Panc1 (cell line): ENCODE measurements around the gene NR1I3. TPM values are rescaled to one million over a fixed set of nuclear protein-coding genes. Genes with fewer than 3 reads are reported as not detected.

Source experiments
- ATAC-seq: fragments of 200-7000 bp; cut with Tn5 transposase; 2 replicates; pipeline ENCODE4 v1.9.1; 2020; ENCODE audit warnings: mild to moderate bottlenecking, moderate library complexity
- BruUV-seq: library from RNA; stranded (reverse); fragments of 400-500 nt; replicated peaks from 2 replicates; lab custom pipeline; 2021; lab: Mats Ljungman, UMichigan
- CTCF ChIA-PET: fragments of 300-600 bp; sonication (Branson Sonifier 250); formaldehyde crosslinking; loops from one replicate; lab custom pipeline; 2022; ENCODE audit warnings: antibody characterized with exemption; lab: Charles Lee
- POLR2A ChIA-PET: fragments of 300-600 bp; sonication (Branson Sonifier 250); formaldehyde crosslinking; loops from one replicate; lab custom pipeline; 2022; ENCODE audit warnings: antibody characterized with exemption; lab: Charles Lee
- DNase-seq: peaks from one replicate; pipeline ENCODE4 v3.0.0-alpha.2; 2010; ENCODE audit warnings: low read depth, low spot score
- H3K27ac ChIP-seq: 2 replicates; pipeline ENCODE4 v1.5.1; 2011; ENCODE audit warnings: mild to moderate bottlenecking, low read length, inconsistent platforms
- H3K27me3 ChIP-seq: fragments of 200-500 bp; sonication (Bioruptor generic); 2 replicates; pipeline ENCODE4 v1.6.0; 2014; ENCODE audit warnings: low read length, inconsistent platforms; ENCODE audit not compliant: control insufficient read depth, insufficient read depth
- H3K36me3 ChIP-seq: fragments of 200-500 bp; sonication (Bioruptor generic); 2 replicates; pipeline ENCODE4 v1.5.1; 2014; ENCODE audit warnings: inconsistent platforms, mild to moderate bottlenecking, low read length, moderate library complexity; ENCODE audit not compliant: control insufficient read depth, insufficient read depth
- H3K4me1 ChIP-seq: 2 replicates; pipeline ENCODE4 v1.5.1; 2011; ENCODE audit warnings: inconsistent platforms, mild to moderate bottlenecking, low read length, moderate library complexity; ENCODE audit not compliant: control insufficient read depth, insufficient read depth
- H3K4me3 ChIP-seq, 2 experiments: 2 replicates each; pipeline ENCODE4 v1.5.1; 2011 to 2012; ENCODE audit warnings: low read depth in 2 of 2, low read length in 2 of 2, mild to moderate bottlenecking in 2 of 2, inconsistent platforms in 1 of 2, moderate library complexity in 1 of 2
- H3K9me3 ChIP-seq: fragments of 200-500 bp; sonication (Bioruptor generic); 2 replicates; pipeline ENCODE4 v1.5.1; 2014; ENCODE audit warnings: low read depth, mild to moderate bottlenecking, inconsistent platforms, low read length, moderate library complexity; ENCODE audit not compliant: control insufficient read depth, insufficient read depth
- CTCF ChIP-seq: fragments of 450-650 bp; IDR thresholded peaks from 2 replicates; pipeline ENCODE4 v1.5.1; 2017; ENCODE audit warnings: mild to moderate bottlenecking
- POLR2AphosphoS5 ChIP-seq: IDR thresholded peaks from 2 replicates; pipeline ENCODE4 v1.6.1; 2012; ENCODE audit warnings: mild to moderate bottlenecking, low read depth, low read length, moderate library complexity
- REST ChIP-seq, 2 experiments: IDR thresholded peaks; 2 replicates each; pipeline ENCODE4 v1.6.1; 2011 to 2012; ENCODE audit warnings: low read depth in 2 of 2, control low read depth in 1 of 2, low read length in 1 of 2, mild to moderate bottlenecking in 1 of 2, moderate library complexity in 1 of 2; ENCODE audit not compliant: insufficient read depth in 1 of 2
- SIN3A ChIP-seq: IDR thresholded peaks from 2 replicates; pipeline ENCODE4 v1.6.1; 2012; ENCODE audit warnings: low read depth, mild to moderate bottlenecking, low read length, moderate library complexity, borderline replicate concordance; ENCODE audit not compliant: insufficient read depth
- TCF7L2 ChIP-seq: IDR thresholded peaks from 2 replicates; pipeline ENCODE4 v1.6.1; 2011; ENCODE audit warnings: mild to moderate bottlenecking, low read depth, low read length, inconsistent platforms
- in situ Hi-C: cut with HindIII; loops from 2 replicates; pipeline ENCODE4 v1.10.0; 2016; ENCODE audit warnings: low sequenced_read_pairs, low pct_unique_long_range_greater_than_20kb
- intact Hi-C: fragments of 100-400 bp; cut with micrococcal nuclease; formaldehyde crosslinking; loops from one replicate; pipeline ENCODE4 v1.10.0; 2022; ENCODE audit not compliant: unreplicated experiment
- total RNA-seq: library from RNA; stranded (reverse); gene quantifications from one replicate; pipeline ENCODE4 v1.2.1, GENCODE V29; 2021; ENCODE audit not compliant: unreplicated experiment

NR1I3 gene
- total RNA-seq, 1 experiment from 2014 or later = not detected

- Histone ChIP-seq H3K36me3 (no peaks in the 10 kb centered on the region), H3K4me3 (no peak overlapping the region), H3K4me1 (no peaks in the 10 kb centered on the region), H3K9me3 (no peaks in the 10 kb centered on the region), H3K27ac (no peak overlapping the region), H3K27me3 (peaks cover 4% of the 10 kb centered on the region; the same call in 1 of the 2 replicates)
- ChIA-PET CTCF (no interaction called here), POLR2A (no interaction called here)
- intact Hi-C loops = no loop called here
- in situ Hi-C loops = no loop called here
- no TSS peak for BruUV-seq
- TF ChIP-seq SIN3A (no peak), TCF7L2 (no peak), POLR2AphosphoS5 (no peak), REST (IDR thresholded peaks at IDR 0.05; ENCODE audit: insufficient read depth in 1 of 2, low read depth in 2 of 2, low read length in 1 of 2) (no peak), CTCF (no peak)
- ATAC-seq = no peak
- no peak for DNase-seq
These were observed 35.4 kb upstream of the NR1I3 start for GRCh38 chr1:161273402-161273801.

GRCh38 chr1:161267321-161267720, 29.3 kb upstream of the NR1I3 start:
- Histone ChIP-seq H3K36me3 (no peaks in the 10 kb centered on the region), H3K4me1 (no peaks in the 10 kb centered on the region), H3K9me3 (no peaks in the 10 kb centered on the region), H3K4me3 (no peak overlapping the region), H3K27me3 (no peaks in the 10 kb centered on the region), H3K27ac (no peak overlapping the region)
- DNase-seq (no peak), ATAC-seq (no peak)
- BruUV-seq = no TSS peak
- ChIA-PET POLR2A (no interaction called here), CTCF (no interaction called here)
- intact Hi-C loops (no loop called here), in situ Hi-C loops (no loop called here)
- TF ChIP-seq CTCF = no peak
- no peak for TF ChIP-seq TCF7L2
- TF ChIP-seq SIN3A = no peak
- TF ChIP-seq REST (IDR thresholded peaks at IDR 0.05; ENCODE audit: insufficient read depth in 1 of 2, low read depth in 2 of 2, low read length in 1 of 2) = no peak
- TF ChIP-seq POLR2AphosphoS5 = no peak
